H1 (cell line): Measurements from ENCODE around the gene CCDC81. TPM values are rescaled to one million over a fixed set of nuclear protein-coding genes. Genes with fewer than 3 reads are reported as not detected.
A peak's percentile ranks its signal among the peaks of the same experiment; 100 is the strongest.

Source experiments
- CTCF ChIA-PET: fragments of 300-600 bp; sonication (Branson Sonifier 250); formaldehyde crosslinking; loops from one replicate; lab custom pipeline; 2021; ENCODE audit not compliant: partially characterized antibody; lab: Charles Lee
- POLR2A ChIA-PET: fragments of 300-600 bp; sonication (Branson Sonifier 250); formaldehyde crosslinking; loops from one replicate; lab custom pipeline; 2021; ENCODE audit warnings: inconsistent platforms; ENCODE audit not compliant: partially characterized antibody; lab: Charles Lee
- DNase-seq, 2 experiments: peaks; one replicate each; pipeline versions ENCODE4 v3.0.0 to v3.0.0-alpha.2; 2010 to 2022; ENCODE audit warnings: low spot score in 2 of 2, low read depth in 1 of 2, mixed read lengths in 1 of 2
- FAIRE-seq: peaks from 2 replicates; lab custom pipeline; 2011; peaks lifted over from hg19 to GRCh38; lab: Jason Lieb, UNC
- H2AFZ ChIP-seq: 2 replicates; pipeline ENCODE4 v1.8.1; 2012; ENCODE audit warnings: low read length, inconsistent platforms
- H2AK5ac ChIP-seq: 2 replicates; pipeline ENCODE4 v1.6.1; 2013; ENCODE audit warnings: low read depth, low read length
- H2BK120ac ChIP-seq: replicated peaks from 2 replicates; pipeline ENCODE3; 2013; ENCODE audit warnings: low read depth, low read length, inconsistent platforms
- H2BK12ac ChIP-seq: 2 replicates; pipeline ENCODE4 v1.6.1; 2013; ENCODE audit warnings: low read depth, low read length
- H2BK15ac ChIP-seq: 2 replicates; pipeline ENCODE4 v1.6.1; 2013; ENCODE audit warnings: low read length
- H2BK20ac ChIP-seq: 2 replicates; pipeline ENCODE4 v1.6.1; 2013; ENCODE audit warnings: low read length
- H2BK5ac ChIP-seq: 2 replicates; pipeline ENCODE4 v1.6.1; 2013; ENCODE audit warnings: low read depth, low read length
- H3K14ac ChIP-seq: 2 replicates; pipeline ENCODE4 v1.6.1; 2013; ENCODE audit warnings: inconsistent platforms; ENCODE audit not compliant: insufficient read length
- H3K18ac ChIP-seq: 2 replicates; pipeline ENCODE4 v1.6.1; 2013; ENCODE audit warnings: low read length; ENCODE audit errors: extremely low read depth
- H3K23ac ChIP-seq: 2 replicates; pipeline ENCODE4 v1.6.1; 2013; ENCODE audit warnings: inconsistent platforms; ENCODE audit not compliant: insufficient read length
- H3K23me2 ChIP-seq: 2 replicates; pipeline ENCODE4 v1.6.1; 2013; ENCODE audit warnings: low read depth, low read length
- H3K27ac ChIP-seq: 2 replicates; pipeline ENCODE4 v1.6.1; 2011; ENCODE audit warnings: low read depth, low read length, inconsistent platforms
- H3K27me3 ChIP-seq, 4 experiments: replicated peaks in 1 of 4; 1 replicate in 1 of 4; 2 replicates in 3 of 4; pipeline versions ENCODE4 v1.6.1 to v1.8.1; 2011 to 2013; ENCODE audit warnings: low read length in 3 of 4, mild to moderate bottlenecking in 3 of 4, inconsistent platforms in 2 of 4, mixed read lengths in 2 of 4, moderate library complexity in 1 of 4; ENCODE audit not compliant: control insufficient read depth in 3 of 4, insufficient read depth in 3 of 4; ENCODE audit errors: extremely low read depth in 1 of 4
- H3K36me3 ChIP-seq, 4 experiments: 2 replicates each; pipeline versions ENCODE4 v1.6.1 to v1.8.1; 2011 to 2013; ENCODE audit warnings: mild to moderate bottlenecking in 4 of 4, low read length in 3 of 4, moderate library complexity in 2 of 4, control low read depth in 1 of 4, inconsistent platforms in 1 of 4; ENCODE audit not compliant: insufficient read depth in 4 of 4, control insufficient read depth in 2 of 4
- H3K4ac ChIP-seq: replicated peaks from 2 replicates; pipeline ENCODE3; 2013; ENCODE audit warnings: low read length, low read depth, mixed read lengths, inconsistent platforms; ENCODE audit not compliant: insufficient read length
- H3K4me1 ChIP-seq, 4 experiments: replicated peaks in 1 of 4; 1 replicate in 1 of 4; 2 replicates in 3 of 4; pipeline versions ENCODE4 v1.6.1 to v1.8.1; 2011 to 2013; ENCODE audit warnings: low read length in 3 of 4, inconsistent platforms in 2 of 4, mixed read lengths in 1 of 4; ENCODE audit not compliant: insufficient read depth in 4 of 4, control insufficient read depth in 3 of 4
- H3K4me2 ChIP-seq, 2 experiments: 2 replicates each; pipeline versions ENCODE4 v1.6.1 to v1.8.1; 2011 to 2013; ENCODE audit warnings: low read depth in 2 of 2, low read length in 2 of 2, control low read depth in 1 of 2, inconsistent platforms in 1 of 2, mild to moderate bottlenecking in 1 of 2; ENCODE audit not compliant: insufficient read depth in 1 of 2
- H3K4me3 ChIP-seq, 4 experiments: fragments of 200-600, 300-600 bp in 1 of 4; sonication (generic), shearing (Covaris generic), sonication (Bioruptor Twin) in 1 of 4; 2 replicates each; pipeline versions ENCODE4 v1.5.1 to v1.8.1; 2011 to 2016; ENCODE audit warnings: low read length in 4 of 4, low read depth in 3 of 4, control low read depth in 2 of 4, inconsistent platforms in 2 of 4, mild to moderate bottlenecking in 2 of 4, mixed read lengths in 1 of 4, moderate library complexity in 1 of 4; ENCODE audit not compliant: insufficient read depth in 2 of 4; ENCODE audit errors: extremely low read depth in 1 of 4
- H3K56ac ChIP-seq: replicated peaks from 2 replicates; pipeline ENCODE3; 2013; ENCODE audit warnings: low read depth, mild to moderate bottlenecking, mixed read lengths, low read length, inconsistent platforms; ENCODE audit not compliant: insufficient read length
- H3K79me1 ChIP-seq: 2 replicates; pipeline ENCODE4 v1.6.1; 2013; ENCODE audit warnings: low read depth, low read length, control low read depth
- H3K79me2 ChIP-seq, 2 experiments: 2 replicates each; pipeline versions ENCODE4 v1.6.1 to v1.8.1; 2012 to 2013; ENCODE audit warnings: low read length in 2 of 2, mild to moderate bottlenecking in 2 of 2, inconsistent platforms in 1 of 2; ENCODE audit not compliant: insufficient read depth in 2 of 2, control insufficient read depth in 1 of 2
- H3K9ac ChIP-seq, 4 experiments: replicated peaks in 1 of 4; 1 replicate in 1 of 4; 2 replicates in 3 of 4; pipeline versions ENCODE4 v1.6.1 to v1.8.1; 2011 to 2013; ENCODE audit warnings: low read depth in 3 of 4, low read length in 3 of 4, control low read depth in 2 of 4, mild to moderate bottlenecking in 2 of 4, moderate library complexity in 2 of 4, inconsistent platforms in 1 of 4; ENCODE audit errors: extremely low read depth in 1 of 4
- H3K9me3 ChIP-seq, 2 experiments: 2 replicates each; pipeline versions ENCODE4 v1.6.1 to v1.8.1; 2012 to 2013; ENCODE audit warnings: mild to moderate bottlenecking in 2 of 2, moderate library complexity in 2 of 2, control low read depth in 1 of 2, inconsistent platforms in 1 of 2, low read depth in 1 of 2, low read length in 1 of 2, mixed read lengths in 1 of 2; ENCODE audit not compliant: insufficient read depth in 2 of 2
- H4K20me1 ChIP-seq, 2 experiments: replicated peaks in 1 of 2; 2 replicates each; pipeline versions ENCODE3 to v1.8.1; 2011 to 2013; ENCODE audit warnings: inconsistent platforms in 2 of 2, low read length in 2 of 2, mild to moderate bottlenecking in 1 of 2; ENCODE audit not compliant: insufficient read depth in 2 of 2, control insufficient read depth in 1 of 2
- H4K5ac ChIP-seq: 2 replicates; pipeline ENCODE4 v1.6.1; 2013; ENCODE audit warnings: low read length, low read depth, mixed read lengths, inconsistent platforms; ENCODE audit not compliant: insufficient read length
- H4K8ac ChIP-seq: 2 replicates; pipeline ENCODE4 v1.8.0; 2013; ENCODE audit warnings: mild to moderate bottlenecking, moderate library complexity, low read length, inconsistent platforms; ENCODE audit not compliant: insufficient read depth; ENCODE audit errors: extremely low read depth
- H4K91ac ChIP-seq: replicated peaks from 2 replicates; pipeline ENCODE3; 2013; ENCODE audit warnings: low read length, mixed read lengths, inconsistent platforms; ENCODE audit not compliant: insufficient read length
- FOSL1 ChIP-seq: IDR thresholded peaks from 2 replicates; pipeline ENCODE4 v1.6.1; 2011; ENCODE audit warnings: mild to moderate bottlenecking, low read depth, low read length, moderate library complexity; ENCODE audit not compliant: insufficient read depth
- WGBS, 2 experiments: shearing (Covaris generic) in 1 of 2; methylation state at CpG; one replicate each; pipeline versions ENCODE4 v1.1.6 to v1.1.7; 2013 to 2015; ENCODE audit warnings: low lambda C conversion rate in 2 of 2, mixed read lengths in 2 of 2, inconsistent platforms in 1 of 2, low coverage in 1 of 2, missing lambda C conversion rate in 1 of 2; ENCODE audit not compliant: insufficient replicate concordance in 2 of 2, insufficient coverage in 1 of 2, insufficient read length in 1 of 2; ENCODE audit errors: extremely low coverage in 1 of 2, missing lambda C conversion rate in 1 of 2; 5-methylcytosine and 5-hydroxymethylcytosine counted together
- polyA plus RNA-seq, 7 experiments: library from polyadenylated mRNA; depleted of rRNA in 3 of 7; stranded (reverse) in 5 of 7; unstranded in 2 of 7; fragments of >200 nt in 5 of 7; fragments of 200-250 nt in 2 of 7; gene quantifications; 1 replicate in 5 of 7; 2 replicates in 1 of 7; 4 replicates in 1 of 7; pipeline versions ENCODE4 v1.2.1 to v1.2.3, GENCODE V29; 2011 to 2013; ENCODE audit warnings: missing spikeins in 2 of 7, mixed read lengths in 2 of 7
- total RNA-seq: library from RNA; stranded (reverse); fragmentation: NEBNext Ultra II Directional; extraction: Animal tissue kit (Norgen Biotek cat#: 25700); gene quantifications from 2 replicates; pipeline ENCODE4 v1.2.1, GENCODE V29; 2021

The CCDC81 gene
- total and polyA plus RNA-seq, 2 of the 8 experiments (the other 6 are each of a cell fraction or from before 2014, with no cell fraction given): 0.30 to 0.58 TPM

- Histone ChIP-seq H3K4me1 (peaks cover 0 to 2% (median 0%) of the 10 kb centered on the region in 4 experiments; a peak in 2 of 7 replicates), H3K79me2 (no peaks in the 10 kb centered on the region), H3K4me2 (no peak overlapping the region), H2BK12ac (no peak overlapping the region), H2BK15ac (no peak overlapping the region), H4K20me1 (no peaks in the 10 kb centered on the region), H3K23me2 (no peaks in the 10 kb centered on the region), H4K5ac (no peak overlapping the region), H2AK5ac (no peak overlapping the region), H3K4me3 (no peak overlapping the region), H3K14ac (no peak overlapping the region), H4K8ac (no peak overlapping the region), H3K18ac (no peak overlapping the region), H3K27ac (no peak overlapping the region), H2AFZ (0 out of 2 replicates have a peak overlapping the region, but pooled peaks have one; percentile 42), H3K9ac (no peak overlapping the region), H2BK120ac (no peak overlapping the region), H2BK20ac (no peak overlapping the region), H3K36me3 (no peaks in the 10 kb centered on the region), H3K79me1 (no peaks in the 10 kb centered on the region), H3K23ac (no peak overlapping the region), H4K91ac (no peak overlapping the region), H3K56ac (no peak overlapping the region), H2BK5ac (no peak overlapping the region), H3K27me3 (no peaks in the 10 kb centered on the region), H3K9me3 (no peaks in the 10 kb centered on the region), H3K4ac (no peak overlapping the region)
- DNase-seq: no peak
- POLR2A ChIA-PET: no interaction called here
- no peak for TF ChIP-seq FOSL1
- FAIRE-seq: no peak
- WGBS, 2 experiments: 82% methylated on average over 6 of the region's 6 CpGs; no CpG with 5 or more reads in 1 of the 2 experiments
- CTCF ChIA-PET: interaction anchor here (0.8 to 2.3 kb wide), 7 partner anchors 11 to 62 kb away, joined by 3 to 10 read pairs (median 5); partner anchors contain the start of gene CCDC81
Measured at GRCh38 chr11:86395061-86395551, 20.4 kb downstream of the CCDC81 start.
